MCF 10A (cell line): Measurements from ENCODE around the gene PRPF40A. TPM values are rescaled to one million over a fixed set of nuclear protein-coding genes. Genes with fewer than 3 reads are reported as not detected.

ENCODE experiments used
- BruUV-seq: library from RNA; stranded (reverse); fragments of 400-500 nt; replicated peaks from 2 replicates; lab custom pipeline; 2021; lab: Mats Ljungman, UMichigan
- CTCF ChIA-PET: fragments of 300-600 bp; sonication (Branson Sonifier 250); formaldehyde crosslinking; extraction: SDS; loops from one replicate; lab custom pipeline; 2021; ENCODE audit warnings: antibody characterized with exemption, inconsistent platforms; lab: Yijun Ruan, JAX
- POLR2A ChIA-PET: fragments of 300-600, 350-650 bp; sonication (Branson Sonifier 250); formaldehyde crosslinking; extraction: SDS; loops from one replicate; lab custom pipeline; 2020; ENCODE audit warnings: antibody characterized with exemption, inconsistent platforms; lab: Yijun Ruan, JAX
- DNase-seq: peaks from one replicate; pipeline ENCODE4 v3.0.0-alpha.2; 2018; ENCODE audit not compliant: unreplicated experiment
- H3K27ac Mint-ChIP-seq: one replicate; pipeline ENCODE4 v1.8.0; 2022; ENCODE audit warnings: mild to moderate bottlenecking, low read depth, mixed read lengths; ENCODE audit not compliant: unreplicated experiment
- H3K27me3 Mint-ChIP-seq: one replicate; pipeline ENCODE4 v1.8.0; 2022; ENCODE audit warnings: mixed read lengths; ENCODE audit not compliant: insufficient read depth, unreplicated experiment
- H3K36me3 Mint-ChIP-seq: one replicate; pipeline ENCODE4 v1.8.0; 2022; ENCODE audit warnings: mild to moderate bottlenecking, moderate library complexity, mixed read lengths; ENCODE audit not compliant: insufficient read depth, unreplicated experiment
- H3K4me1 Mint-ChIP-seq: one replicate; pipeline ENCODE4 v1.8.0; 2022; ENCODE audit warnings: mixed read lengths; ENCODE audit not compliant: insufficient read depth, unreplicated experiment
- H3K4me3 Mint-ChIP-seq: one replicate; pipeline ENCODE4 v1.8.0; 2022; ENCODE audit warnings: mild to moderate bottlenecking, moderate library complexity, mixed read lengths; ENCODE audit not compliant: unreplicated experiment
- H3K9me3 Mint-ChIP-seq: one replicate; pipeline ENCODE4 v1.8.0; 2022; ENCODE audit warnings: mixed read lengths; ENCODE audit not compliant: unreplicated experiment
- CTCF ChIP-seq: fragments of 200-600 bp; IDR thresholded peaks from one replicate; pipeline ENCODE4 v1.8.0; 2022; ENCODE audit warnings: antibody characterized with exemption, mild to moderate bottlenecking; ENCODE audit not compliant: unreplicated experiment
- intact Hi-C: fragments of 100-400 bp; cut with micrococcal nuclease; formaldehyde crosslinking; loops from 2 replicates; pipeline ENCODE4 v1.14.1; 2022
- total RNA-seq: library from RNA; stranded (reverse); gene quantifications from 2 replicates; pipeline ENCODE4 v1.2.3, GENCODE V29; 2022

PRPF40A gene
- total RNA-seq, 1 experiment from 2014 or later: 140 TPM

GRCh38 chr2:152658221-152658620 is 59.0 kb downstream of the PRPF40A start:
- intact Hi-C loops: no loop called here
- H3K27me3 Mint-ChIP-seq: no peaks in the 10 kb centered on the region
- ChIA-PET POLR2A (interaction anchor here (1.5 to 1.7 kb wide), 2 partner anchors 15 to 20 kb away, joined by 3 to 7 read pairs; no protein-coding TSS in a partner anchor), CTCF (no interaction called here)
- no TSS peak for BruUV-seq
- H3K27ac Mint-ChIP-seq: no peak overlapping the region
- peaks cover 98% of the 10 kb centered on the region for H3K36me3 Mint-ChIP-seq
- no peak overlapping the region for H3K4me3 Mint-ChIP-seq
- no peaks in the 10 kb centered on the region for H3K4me1 Mint-ChIP-seq
- DNase-seq: no peak
- no peak for TF ChIP-seq CTCF
- no peaks in the 10 kb centered on the region for H3K9me3 Mint-ChIP-seq

- intact Hi-C loops: no loop called here
- no peak for DNase-seq
- Mint-ChIP-seq H3K27ac (no peak overlapping the region), H3K9me3 (no peaks in the 10 kb centered on the region), H3K4me3 (no peak overlapping the region), H3K36me3 (peaks cover 99% of the 10 kb centered on the region), H3K27me3 (no peaks in the 10 kb centered on the region), H3K4me1 (no peaks in the 10 kb centered on the region)
- CTCF ChIA-PET: interaction anchor here (0.9 to 1.6 kb wide), 2 partner anchors 21 to 85 kb away, joined by 3 to 6 read pairs; no protein-coding TSS in a partner anchor
- POLR2A ChIA-PET: interaction anchor here (0.5 kb wide), 1 partner anchor 11 kb away, joined by 3 read pairs; no protein-coding TSS in a partner anchor
- no peak for TF ChIP-seq CTCF
- BruUV-seq: no TSS peak
These were observed 60.2 kb downstream of the PRPF40A start for GRCh38 chr2:152657043-152657442.

GRCh38 chr2:152655880-152656279 is 61.4 kb downstream of the PRPF40A start:
- Mint-ChIP-seq H3K4me1 (no peaks in the 10 kb centered on the region), H3K27ac (no peak overlapping the region), H3K9me3 (no peaks in the 10 kb centered on the region), H3K36me3 (peaks cover 99% of the 10 kb centered on the region), H3K4me3 (no peak overlapping the region), H3K27me3 (no peaks in the 10 kb centered on the region)
- TF ChIP-seq CTCF: no peak
- no peak for DNase-seq
- BruUV-seq: no TSS peak
- POLR2A ChIA-PET: interaction anchor here (1.2 kb wide), 1 partner anchor 10 kb away, joined by 5 read pairs; no protein-coding TSS in a partner anchor
- intact Hi-C loops: no loop called here
- CTCF ChIA-PET: interaction anchor here (1.6 kb wide), 1 partner anchor 20 kb away, joined by 6 read pairs; no protein-coding TSS in a partner anchor

GRCh38 chr2:152651834-152652233 is 65.4 kb downstream of the PRPF40A start:
- BruUV-seq: no TSS peak
- Mint-ChIP-seq H3K4me3 (no peak overlapping the region), H3K27ac (no peak overlapping the region), H3K4me1 (peaks cover 3% of the 10 kb centered on the region), H3K9me3 (no peaks in the 10 kb centered on the region), H3K36me3 (peaks cover 94% of the 10 kb centered on the region), H3K27me3 (no peaks in the 10 kb centered on the region)
- POLR2A ChIA-PET: no interaction called here
- intact Hi-C loops: no loop called here
- CTCF ChIA-PET: interaction anchor here (0.7 kb wide), 1 partner anchor 78 kb away, joined by 3 read pairs; no protein-coding TSS in a partner anchor
- TF ChIP-seq CTCF: no peak
- DNase-seq: no peak
